GM19193 (cell line): ENCODE results near the gene DHX34.

Experiments
- POLR2A ChIP-seq: IDR thresholded peaks from 4 replicates; pipeline ENCODE4 v1.6.1; 2011; ENCODE audit not compliant: insufficient read depth, insufficient read length; ENCODE audit errors: extremely low read depth

The DHX34 gene

GRCh38 chr19:47352095-47352494 is 3.0 kb downstream of the DHX34 start:
- TF ChIP-seq POLR2A, result no peak

GRCh38 chr19:47353307-47353712 is 4.2 kb downstream of the DHX34 start:
- TF ChIP-seq POLR2A, result no peak

- no peak for TF ChIP-seq POLR2A
Observed at GRCh38 chr19:47356900-47357299, 7.8 kb downstream of the DHX34 start.

- no peak for TF ChIP-seq POLR2A
Observed at GRCh38 chr19:47357788-47358680, 8.9 kb downstream of the DHX34 start.

- no peak for TF ChIP-seq POLR2A
Observed at GRCh38 chr19:47358936-47359335, 9.8 kb downstream of the DHX34 start.

- TF ChIP-seq POLR2A, result no peak
Observed at GRCh38 chr19:47362321-47362720, 13.2 kb downstream of the DHX34 start.

GRCh38 chr19:47363758-47364531 is 14.8 kb downstream of the DHX34 start:
- no peak for TF ChIP-seq POLR2A

- TF ChIP-seq POLR2A, result no peak
Observed at GRCh38 chr19:47370045-47370611, 21.0 kb downstream of the DHX34 start.

GRCh38 chr19:47371261-47371660 is 22.1 kb downstream of the DHX34 start:
- no peak for TF ChIP-seq POLR2A

- TF ChIP-seq POLR2A, result no peak
Observed at GRCh38 chr19:47372603-47373002, 23.5 kb downstream of the DHX34 start.

- TF ChIP-seq POLR2A, result no peak
Observed at GRCh38 chr19:47373246-47374240, 24.4 kb downstream of the DHX34 start.

- no peak for TF ChIP-seq POLR2A
Observed at GRCh38 chr19:47374876-47375693, 26.0 kb downstream of the DHX34 start.
